Measurements from ENCODE around the gene CARD8.
"Not testable (repeated sequence)": the region's sequence is repeated elsewhere in the genome, so short reads cannot be mapped to it uniquely, and the experiment has no call there.

The CARD8 gene

GRCh38 chr19:48269617-48270026 is 13.9 kb upstream of the CARD8 start:
- in situ Hi-C loops (cut with MboI; ENCODE audit: low sequenced_read_pairs) = not testable (repeated sequence)

GRCh38 chr19:48265326-48265725 is 9.6 kb upstream of the CARD8 start:
- in situ Hi-C loops (cut with MboI; ENCODE audit: low sequenced_read_pairs) = not testable (repeated sequence)

- in situ Hi-C loops (cut with MboI; ENCODE audit: low sequenced_read_pairs) = not testable (repeated sequence)
Observed at GRCh38 chr19:48260359-48260714, 4.6 kb upstream of the CARD8 start.

GRCh38 chr19:48258992-48259391 is 3.3 kb upstream of the CARD8 start:
- in situ Hi-C loops (cut with MboI; ENCODE audit: low sequenced_read_pairs) = not testable (repeated sequence)

- in situ Hi-C loops (cut with MboI; ENCODE audit: low sequenced_read_pairs) = no loop called here
Observed at GRCh38 chr19:48258350-48258749, 2.6 kb upstream of the CARD8 start.

- in situ Hi-C loops (cut with MboI; ENCODE audit: low sequenced_read_pairs) = no loop called here
Observed at GRCh38 chr19:48254529-48254970, 1.2 kb downstream of the CARD8 start.

GRCh38 chr19:48253999-48254398 is 1.7 kb downstream of the CARD8 start:
- in situ Hi-C loops (cut with MboI; ENCODE audit: low sequenced_read_pairs) = no loop called here

GRCh38 chr19:48252609-48253008 is 3.1 kb downstream of the CARD8 start:
- in situ Hi-C loops (cut with MboI; ENCODE audit: low sequenced_read_pairs) = no loop called here

GRCh38 chr19:48250290-48251025 is 5.3 kb downstream of the CARD8 start:
- in situ Hi-C loops (cut with MboI; ENCODE audit: low sequenced_read_pairs) = no loop called here

- in situ Hi-C loops (cut with MboI; ENCODE audit: low sequenced_read_pairs) = no loop called here
Observed at GRCh38 chr19:48249502-48250014, 6.2 kb downstream of the CARD8 start.

- in situ Hi-C loops (cut with MboI; ENCODE audit: low sequenced_read_pairs) = no loop called here
Observed at GRCh38 chr19:48248081-48248833, 7.5 kb downstream of the CARD8 start.

- in situ Hi-C loops (cut with MboI; ENCODE audit: low sequenced_read_pairs) = no loop called here
Observed at GRCh38 chr19:48247212-48247611, 8.5 kb downstream of the CARD8 start.

- in situ Hi-C loops (cut with MboI; ENCODE audit: low sequenced_read_pairs) = no loop called here
Observed at GRCh38 chr19:48246101-48246500, 9.6 kb downstream of the CARD8 start.

- in situ Hi-C loops (cut with MboI; ENCODE audit: low sequenced_read_pairs) = no loop called here
Observed at GRCh38 chr19:48244281-48244680, 11.4 kb downstream of the CARD8 start.

- in situ Hi-C loops (cut with MboI; ENCODE audit: low sequenced_read_pairs) = not testable (repeated sequence)
Observed at GRCh38 chr19:48241771-48242170, 13.9 kb downstream of the CARD8 start.

- in situ Hi-C loops (cut with MboI; ENCODE audit: low sequenced_read_pairs) = no loop called here
Observed at GRCh38 chr19:48239582-48240141, 16.1 kb downstream of the CARD8 start.

GRCh38 chr19:48239120-48239519 is 16.6 kb downstream of the CARD8 start:
- in situ Hi-C loops (cut with MboI; ENCODE audit: low sequenced_read_pairs) = no loop called here

GRCh38 chr19:48237057-48237456 is 18.7 kb downstream of the CARD8 start:
- in situ Hi-C loops (cut with MboI; ENCODE audit: low sequenced_read_pairs) = no loop called here

- in situ Hi-C loops (cut with MboI; ENCODE audit: low sequenced_read_pairs) = no loop called here
Observed at GRCh38 chr19:48230555-48231129, 25.1 kb downstream of the CARD8 start.

- in situ Hi-C loops (cut with MboI; ENCODE audit: low sequenced_read_pairs) = no loop called here
Observed at GRCh38 chr19:48221628-48222027, 34.1 kb downstream of the CARD8 start.

- in situ Hi-C loops (cut with MboI; ENCODE audit: low sequenced_read_pairs) = not testable (repeated sequence)
Observed at GRCh38 chr19:48220784-48221183, 34.9 kb downstream of the CARD8 start.

Data from hTERT RPE-1 (cell line).